ENCODE measurements around the gene KCNQ2.

Gene KCNQ2

DNA sequence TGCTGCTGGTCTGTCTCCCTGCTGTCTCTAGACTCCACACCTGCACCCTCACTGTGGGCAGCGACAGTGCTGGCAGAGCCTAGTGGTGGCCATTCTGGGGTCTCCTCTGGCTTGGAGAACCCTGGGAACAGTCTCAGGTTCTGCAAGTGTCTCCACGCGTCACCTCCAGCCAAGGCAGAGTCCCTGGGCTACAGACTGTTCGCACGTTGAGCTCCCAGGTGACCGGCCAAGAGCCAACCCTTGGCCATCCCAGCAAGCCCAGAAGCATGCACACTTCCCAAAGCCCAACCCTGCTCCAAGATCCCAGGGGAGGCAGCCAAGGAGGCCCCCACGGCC lies 21.6 kb upstream of the KCNQ2 start:
- no peak overlapping the region for H3K4me2 ChIP-seq (ENCODE audit: low read length)
- peaks cover 7% of the 10 kb centered on the region for H3K4me1 ChIP-seq (ENCODE audit: control insufficient read depth, insufficient read depth, low read length)
- no peak overlapping the region for H3K4me3 ChIP-seq (ENCODE audit: low read length)
- H3K9me3 ChIP-seq (replicated peaks; ENCODE audit: low read length): no peaks in the 10 kb centered on the region
- peaks cover 29% of the 10 kb centered on the region for H3K27me3 ChIP-seq (ENCODE audit: control insufficient read depth, insufficient read depth, low read length)
- H3K9ac ChIP-seq (ENCODE audit: low read depth, low read length): no peak overlapping the region
- H3K36me3 ChIP-seq (ENCODE audit: insufficient read depth, low read length): no peaks in the 10 kb centered on the region

DNA sequence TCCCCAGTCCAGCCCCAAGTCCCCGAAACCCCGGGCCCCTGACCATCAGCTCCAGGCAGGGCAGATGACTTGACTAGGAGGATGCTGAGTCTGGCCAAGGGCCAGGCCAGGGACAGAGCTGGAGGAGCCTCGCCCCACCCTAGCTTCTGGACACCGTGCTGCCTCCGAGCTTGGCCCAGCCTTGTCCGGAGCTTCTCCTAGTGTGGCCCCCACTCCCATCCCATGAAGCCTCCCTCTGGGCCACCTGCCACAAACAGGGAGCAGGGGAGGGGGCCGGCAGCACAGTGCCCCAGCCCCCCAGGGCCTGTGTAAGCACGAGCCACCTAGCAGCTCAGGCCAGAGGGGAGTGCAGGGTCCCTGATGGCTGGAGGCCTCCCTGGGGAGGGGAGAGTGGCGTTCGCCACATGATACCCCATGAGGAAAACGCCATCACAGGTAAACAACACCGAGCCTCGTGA lies 21.1 kb upstream of the KCNQ2 start:
- Histone ChIP-seq H3K27me3 (ENCODE audit: control insufficient read depth, insufficient read depth, low read length) (peaks cover 34% of the 10 kb centered on the region), H3K4me1 (ENCODE audit: control insufficient read depth, insufficient read depth, low read length) (peaks cover 7% of the 10 kb centered on the region), H3K36me3 (ENCODE audit: insufficient read depth, low read length) (no peaks in the 10 kb centered on the region), H3K9me3 (replicated peaks; ENCODE audit: low read length) (no peaks in the 10 kb centered on the region), H3K4me3 (ENCODE audit: low read length) (no peak overlapping the region), H3K4me2 (ENCODE audit: low read length) (no peak overlapping the region), H3K9ac (ENCODE audit: low read depth, low read length) (no peak overlapping the region)

DNA sequence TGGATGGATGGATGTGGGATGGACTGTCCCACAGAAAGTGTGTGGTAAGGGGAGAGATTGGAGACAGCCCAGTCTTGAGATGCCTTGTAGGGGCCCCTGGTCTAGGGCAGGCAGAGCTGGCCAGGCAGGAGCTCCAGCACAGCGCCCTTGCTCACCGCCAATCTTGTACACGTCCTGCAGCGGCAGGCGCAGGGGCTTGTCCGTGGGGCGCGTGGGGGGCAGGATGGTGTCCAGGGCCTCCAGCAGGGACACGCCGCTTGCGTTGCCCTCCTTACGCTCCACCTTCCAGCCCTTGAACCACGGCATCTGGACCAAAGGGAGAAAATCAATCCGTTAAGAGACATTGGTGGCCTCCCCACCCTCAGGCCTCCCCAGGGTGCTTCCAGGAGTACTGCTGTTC lies 20.5 kb upstream of the KCNQ2 start:
- Histone ChIP-seq H3K27me3 (ENCODE audit: control insufficient read depth, insufficient read depth, low read length) (peaks cover 32% of the 10 kb centered on the region), H3K4me1 (ENCODE audit: control insufficient read depth, insufficient read depth, low read length) (peaks cover 3% of the 10 kb centered on the region), H3K36me3 (ENCODE audit: insufficient read depth, low read length) (no peaks in the 10 kb centered on the region), H3K9ac (ENCODE audit: low read depth, low read length) (no peak overlapping the region), H3K4me3 (ENCODE audit: low read length) (no peak overlapping the region), H3K4me2 (ENCODE audit: low read length) (no peak overlapping the region), H3K9me3 (replicated peaks; ENCODE audit: low read length) (no peaks in the 10 kb centered on the region)

DNA sequence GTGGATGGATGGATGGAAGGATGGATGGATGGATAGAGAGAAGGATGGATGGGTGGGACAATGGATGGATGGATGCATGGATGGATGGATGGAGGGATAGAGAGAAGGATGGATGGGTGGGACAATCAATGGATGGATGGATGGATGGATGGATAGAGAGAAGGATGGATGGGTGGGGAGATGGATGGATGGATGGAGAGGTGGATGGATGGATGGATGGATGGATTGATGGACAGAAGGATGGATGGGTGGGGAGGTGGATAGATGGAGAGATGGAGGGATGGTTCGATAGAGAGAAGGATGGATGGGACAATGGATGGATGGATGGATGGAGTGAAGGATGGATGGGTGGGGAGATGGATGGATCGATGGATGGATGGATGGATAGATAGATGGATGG lies 20.1 kb upstream of the KCNQ2 start:
- Histone ChIP-seq H3K27me3 (ENCODE audit: control insufficient read depth, insufficient read depth, low read length) (peaks cover 30% of the 10 kb centered on the region), H3K4me2 (ENCODE audit: low read length) (no peak overlapping the region), H3K9me3 (replicated peaks; ENCODE audit: low read length) (no peaks in the 10 kb centered on the region), H3K4me3 (ENCODE audit: low read length) (no peak overlapping the region), H3K4me1 (ENCODE audit: control insufficient read depth, insufficient read depth, low read length) (no peaks in the 10 kb centered on the region), H3K9ac (ENCODE audit: low read depth, low read length) (no peak overlapping the region), H3K36me3 (ENCODE audit: insufficient read depth, low read length) (no peaks in the 10 kb centered on the region)

DNA sequence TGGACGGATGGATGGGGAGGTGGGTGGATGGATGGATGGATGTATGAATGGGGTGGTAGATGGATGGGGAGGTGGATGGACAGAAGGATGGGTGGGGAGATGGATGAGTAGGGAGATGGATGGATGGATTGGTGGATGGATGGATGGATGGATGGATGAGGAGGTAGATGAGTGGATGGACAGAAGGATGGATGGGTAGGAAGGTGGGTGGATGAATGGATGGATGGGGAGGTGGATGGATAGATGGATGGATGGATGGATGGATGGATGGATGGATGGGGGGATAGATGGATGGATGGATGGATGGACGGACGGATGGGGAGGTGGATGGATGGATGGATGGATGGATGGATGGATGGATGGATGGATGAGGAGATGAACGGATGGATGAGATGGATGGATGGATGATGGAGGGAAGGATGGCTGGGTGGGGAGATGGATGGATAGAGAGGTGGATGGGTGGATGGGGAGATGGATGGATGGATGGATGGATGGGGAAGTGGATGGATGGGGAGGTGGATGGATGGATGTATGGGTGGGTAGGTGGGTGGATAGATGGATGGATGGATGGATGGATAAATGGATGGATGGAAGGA lies 19.3 kb upstream of the KCNQ2 start:
- H3K9ac ChIP-seq (ENCODE audit: low read depth, low read length): no peak overlapping the region
- H3K4me1 ChIP-seq (ENCODE audit: control insufficient read depth, insufficient read depth, low read length): no peaks in the 10 kb centered on the region
- H3K4me2 ChIP-seq (ENCODE audit: low read length): no peak overlapping the region
- H3K27me3 ChIP-seq (ENCODE audit: control insufficient read depth, insufficient read depth, low read length): peaks cover 28% of the 10 kb centered on the region
- no peaks in the 10 kb centered on the region for H3K9me3 ChIP-seq (replicated peaks; ENCODE audit: low read length)
- H3K4me3 ChIP-seq (ENCODE audit: low read length): no peak overlapping the region
- H3K36me3 ChIP-seq (ENCODE audit: insufficient read depth, low read length): no peaks in the 10 kb centered on the region

DNA sequence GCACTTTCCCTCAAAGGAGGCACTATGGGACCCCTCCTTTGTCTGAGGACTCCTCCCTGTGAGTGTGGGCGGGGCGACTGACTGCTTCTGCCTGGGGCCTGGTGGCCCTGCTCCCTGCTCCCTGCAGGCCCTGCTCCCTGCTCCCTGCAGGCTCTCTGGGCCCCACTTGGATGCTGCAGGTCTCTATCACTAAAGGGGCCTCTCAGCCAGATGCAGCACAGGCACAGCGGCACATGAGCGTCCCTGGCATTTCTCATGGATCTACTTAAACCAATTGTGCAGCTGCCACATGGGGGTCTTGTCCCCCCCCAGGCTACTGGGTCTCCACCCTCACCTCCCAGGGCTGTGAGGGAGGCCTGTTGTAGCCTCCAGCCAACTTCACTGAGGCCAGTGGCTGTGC lies 18.6 kb upstream of the KCNQ2 start:
- H3K27me3 ChIP-seq (ENCODE audit: control insufficient read depth, insufficient read depth, low read length): peaks cover 30% of the 10 kb centered on the region
- H3K36me3 ChIP-seq (ENCODE audit: insufficient read depth, low read length): no peaks in the 10 kb centered on the region
- no peak overlapping the region for H3K4me2 ChIP-seq (ENCODE audit: low read length)
- H3K4me1 ChIP-seq (ENCODE audit: control insufficient read depth, insufficient read depth, low read length): no peaks in the 10 kb centered on the region
- H3K4me3 ChIP-seq (ENCODE audit: low read length): no peak overlapping the region
- no peak overlapping the region for H3K9ac ChIP-seq (ENCODE audit: low read depth, low read length)
- H3K9me3 ChIP-seq (replicated peaks; ENCODE audit: low read length): no peaks in the 10 kb centered on the region

DNA sequence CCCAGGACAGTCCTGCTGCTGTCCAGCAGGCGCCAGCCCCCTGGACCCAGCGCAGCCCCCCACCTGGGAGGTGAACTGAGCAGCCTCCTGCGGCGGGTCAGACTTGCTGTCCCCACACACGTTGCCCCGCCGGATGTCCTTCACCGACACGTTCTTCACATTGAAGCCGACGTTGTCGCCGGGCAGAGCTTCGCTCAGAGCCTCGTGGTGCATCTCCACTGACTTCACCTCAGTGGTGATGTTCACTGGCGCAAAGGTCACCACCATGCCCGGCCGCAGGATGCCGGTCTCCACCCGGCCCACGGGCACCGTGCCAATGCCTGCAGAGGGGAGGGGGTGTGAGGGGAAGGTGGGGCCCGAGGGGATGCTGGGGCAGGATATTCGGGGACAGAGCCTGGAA lies 18.0 kb upstream of the KCNQ2 start:
- Histone ChIP-seq H3K9ac (ENCODE audit: low read depth, low read length) (no peak overlapping the region), H3K36me3 (ENCODE audit: insufficient read depth, low read length) (no peaks in the 10 kb centered on the region), H3K4me1 (ENCODE audit: control insufficient read depth, insufficient read depth, low read length) (no peaks in the 10 kb centered on the region), H3K4me2 (ENCODE audit: low read length) (no peak overlapping the region), H3K9me3 (replicated peaks; ENCODE audit: low read length) (no peaks in the 10 kb centered on the region), H3K27me3 (ENCODE audit: control insufficient read depth, insufficient read depth, low read length) (peaks cover 36% of the 10 kb centered on the region), H3K4me3 (ENCODE audit: low read length) (no peak overlapping the region)

DNA sequence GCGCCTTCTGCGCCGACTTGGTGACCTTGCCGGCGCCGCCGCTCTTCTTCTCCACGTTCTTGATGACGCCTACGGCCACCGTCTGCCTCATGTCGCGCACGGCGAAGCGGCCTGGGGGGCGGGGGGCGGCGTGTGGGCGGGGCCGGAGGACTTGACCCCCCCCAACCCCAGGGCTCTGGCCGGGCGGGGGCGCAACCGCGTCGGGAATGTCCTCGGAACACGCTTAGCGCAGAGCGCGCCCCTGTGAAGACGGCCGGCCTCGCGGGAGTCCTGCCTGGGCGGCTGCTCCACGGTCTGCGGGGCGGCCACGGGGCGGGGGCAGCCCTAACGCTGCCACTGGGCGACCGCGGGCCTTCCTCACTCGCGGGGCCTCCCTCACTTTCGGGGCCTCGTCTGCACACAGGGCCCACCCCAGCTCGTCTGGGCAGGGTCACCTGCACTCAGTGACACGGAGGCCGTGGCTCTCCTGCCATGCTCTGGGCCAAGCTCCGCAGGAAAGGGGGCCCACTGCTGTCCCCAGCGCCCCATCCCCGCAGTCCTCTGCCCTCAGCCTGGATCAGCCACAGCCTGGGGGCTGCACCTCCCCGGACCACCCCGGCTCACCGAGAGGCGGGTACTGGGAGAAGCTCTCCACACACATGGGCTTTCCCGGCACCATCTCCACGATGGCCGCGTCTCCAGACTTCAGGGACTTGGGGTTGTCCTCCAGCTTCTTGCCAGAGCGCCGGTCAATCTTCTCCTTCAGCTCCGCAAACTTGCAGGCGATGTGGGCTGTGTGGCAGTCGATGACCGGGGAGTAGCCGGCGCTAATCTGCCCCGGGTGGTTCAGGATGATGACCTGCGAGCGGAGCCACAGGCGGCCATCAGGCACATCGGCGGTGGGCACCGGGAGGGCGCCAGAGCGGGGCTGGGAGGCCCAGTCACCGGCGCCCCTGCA lies 16.1 kb upstream of the KCNQ2 start:
- Histone ChIP-seq H3K9ac (ENCODE audit: low read depth, low read length) (no peak overlapping the region), H3K36me3 (ENCODE audit: insufficient read depth, low read length) (no peaks in the 10 kb centered on the region), H3K4me1 (ENCODE audit: control insufficient read depth, insufficient read depth, low read length) (no peaks in the 10 kb centered on the region), H3K9me3 (replicated peaks; ENCODE audit: low read length) (no peaks in the 10 kb centered on the region), H3K4me3 (ENCODE audit: low read length) (no peak overlapping the region), H3K4me2 (ENCODE audit: low read length) (no peak overlapping the region), H3K27me3 (ENCODE audit: control insufficient read depth, insufficient read depth, low read length) (peaks cover 42% of the 10 kb centered on the region)

DNA sequence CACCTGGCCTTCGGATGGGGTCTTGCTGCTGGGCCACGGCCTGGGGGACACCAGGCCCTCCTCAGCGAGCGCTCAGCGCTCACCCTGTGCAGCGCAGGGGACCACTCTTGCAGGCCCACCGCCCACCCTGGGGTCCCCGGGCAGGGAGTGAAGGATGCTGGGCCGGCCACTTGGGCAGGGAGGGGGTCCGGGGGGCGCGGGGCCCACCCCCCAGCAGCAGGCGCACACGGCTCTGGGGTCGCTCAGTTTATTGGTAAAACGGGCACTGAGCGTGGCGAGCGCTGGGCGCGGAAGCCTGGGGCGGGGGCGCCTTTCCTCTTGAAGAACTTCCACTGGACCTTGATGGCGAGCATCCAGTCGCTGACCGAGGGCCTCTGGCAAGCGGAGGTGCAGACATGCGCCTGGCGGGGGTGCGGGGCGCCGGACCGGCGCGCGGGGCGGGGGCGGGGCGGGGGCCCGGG lies 15.4 kb upstream of the KCNQ2 start:
- H3K36me3 ChIP-seq (ENCODE audit: insufficient read depth, low read length): no peaks in the 10 kb centered on the region
- H3K9ac ChIP-seq (ENCODE audit: low read depth, low read length): no peak overlapping the region
- no peaks in the 10 kb centered on the region for H3K9me3 ChIP-seq (replicated peaks; ENCODE audit: low read length)
- no peak overlapping the region for H3K4me2 ChIP-seq (ENCODE audit: low read length)
- H3K27me3 ChIP-seq (ENCODE audit: control insufficient read depth, insufficient read depth, low read length): peaks cover 48% of the 10 kb centered on the region
- no peak overlapping the region for H3K4me3 ChIP-seq (ENCODE audit: low read length)
- H3K4me1 ChIP-seq (ENCODE audit: control insufficient read depth, insufficient read depth, low read length): no peaks in the 10 kb centered on the region

DNA sequence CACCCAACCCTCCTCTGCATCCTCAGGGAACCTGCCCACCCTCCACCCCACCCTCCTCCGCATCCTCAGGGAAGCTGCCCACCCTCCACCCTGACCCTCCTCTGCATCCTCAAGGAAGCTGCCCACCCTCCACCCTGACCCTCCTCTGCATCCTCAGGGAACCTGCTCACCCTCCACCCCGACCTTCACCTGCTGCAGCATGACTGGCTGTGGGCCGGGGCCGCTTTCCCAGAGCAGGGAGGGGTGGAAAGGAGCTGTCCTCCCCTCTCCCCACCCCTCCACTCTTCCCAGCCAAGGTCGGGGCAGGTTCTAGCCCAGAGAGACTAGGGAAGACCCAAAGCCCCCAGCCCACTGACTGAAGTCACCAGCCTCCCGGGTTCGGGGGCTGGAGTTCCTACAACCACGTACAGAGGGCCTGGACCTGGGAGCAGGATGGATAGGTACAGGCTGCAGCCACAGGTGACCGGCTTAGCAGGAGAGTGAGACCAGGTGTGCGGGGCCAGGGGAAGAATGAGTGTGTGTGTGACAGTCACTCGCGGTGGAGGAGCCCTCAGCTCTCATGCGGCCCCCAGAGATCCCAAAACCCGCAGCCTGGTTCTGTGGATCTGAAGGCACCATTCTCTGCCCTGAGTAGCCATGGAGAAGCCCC lies 14.8 kb upstream of the KCNQ2 start:
- H3K4me1 ChIP-seq (ENCODE audit: control insufficient read depth, insufficient read depth, low read length): no peaks in the 10 kb centered on the region
- H3K36me3 ChIP-seq (ENCODE audit: insufficient read depth, low read length): no peaks in the 10 kb centered on the region
- no peak overlapping the region for H3K4me3 ChIP-seq (ENCODE audit: low read length)
- no peak overlapping the region for H3K4me2 ChIP-seq (ENCODE audit: low read length)
- H3K27me3 ChIP-seq (ENCODE audit: control insufficient read depth, insufficient read depth, low read length): peaks cover 54% of the 10 kb centered on the region
- H3K9ac ChIP-seq (ENCODE audit: low read depth, low read length): no peak overlapping the region
- H3K9me3 ChIP-seq (replicated peaks; ENCODE audit: low read length): no peaks in the 10 kb centered on the region

DNA sequence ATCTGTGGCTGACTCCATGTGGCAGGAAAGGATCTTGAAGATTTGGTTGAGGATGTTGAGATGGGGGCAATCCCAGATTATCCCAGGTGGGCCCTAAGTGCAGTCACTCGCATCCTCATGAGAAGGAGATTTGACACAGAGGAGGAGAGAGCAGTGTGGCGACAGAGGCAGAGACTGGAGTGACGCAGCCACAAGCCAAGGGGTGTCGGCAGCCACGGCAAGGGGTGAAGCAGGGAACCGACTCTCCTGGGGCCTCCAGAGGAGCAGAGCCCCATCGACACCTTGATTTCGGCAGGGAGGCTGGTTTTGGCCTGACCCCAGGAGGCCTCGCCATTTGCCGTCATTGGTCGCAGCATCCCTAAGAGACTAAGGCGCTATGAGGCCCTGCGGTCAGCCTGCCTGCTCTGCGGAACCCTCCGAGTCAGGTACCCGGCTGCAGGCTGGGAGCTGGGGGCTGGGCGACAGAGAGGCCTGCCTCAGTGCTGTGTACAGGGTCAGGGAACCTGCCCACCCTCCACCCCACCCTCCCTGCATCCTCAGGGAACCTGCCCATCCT lies 13.9 kb upstream of the KCNQ2 start:
- H3K4me1 ChIP-seq (ENCODE audit: control insufficient read depth, insufficient read depth, low read length): no peaks in the 10 kb centered on the region
- no peak overlapping the region for H3K9ac ChIP-seq (ENCODE audit: low read depth, low read length)
- no peaks in the 10 kb centered on the region for H3K36me3 ChIP-seq (ENCODE audit: insufficient read depth, low read length)
- H3K4me3 ChIP-seq (ENCODE audit: low read length): no peak overlapping the region
- no peak overlapping the region for H3K4me2 ChIP-seq (ENCODE audit: low read length)
- H3K9me3 ChIP-seq (replicated peaks; ENCODE audit: low read length): no peaks in the 10 kb centered on the region
- H3K27me3 ChIP-seq (ENCODE audit: control insufficient read depth, insufficient read depth, low read length): peaks cover 62% of the 10 kb centered on the region

Measured in skeletal muscle satellite cell (primary cell).